ENCODE measurements around the gene BRD2. TPM values are rescaled to one million over a fixed set of nuclear protein-coding genes. Genes with fewer than 3 reads are reported as not detected.

BRD2 gene
- total RNA-seq, 1 donor from 2014 or later = 186 TPM

DNA sequence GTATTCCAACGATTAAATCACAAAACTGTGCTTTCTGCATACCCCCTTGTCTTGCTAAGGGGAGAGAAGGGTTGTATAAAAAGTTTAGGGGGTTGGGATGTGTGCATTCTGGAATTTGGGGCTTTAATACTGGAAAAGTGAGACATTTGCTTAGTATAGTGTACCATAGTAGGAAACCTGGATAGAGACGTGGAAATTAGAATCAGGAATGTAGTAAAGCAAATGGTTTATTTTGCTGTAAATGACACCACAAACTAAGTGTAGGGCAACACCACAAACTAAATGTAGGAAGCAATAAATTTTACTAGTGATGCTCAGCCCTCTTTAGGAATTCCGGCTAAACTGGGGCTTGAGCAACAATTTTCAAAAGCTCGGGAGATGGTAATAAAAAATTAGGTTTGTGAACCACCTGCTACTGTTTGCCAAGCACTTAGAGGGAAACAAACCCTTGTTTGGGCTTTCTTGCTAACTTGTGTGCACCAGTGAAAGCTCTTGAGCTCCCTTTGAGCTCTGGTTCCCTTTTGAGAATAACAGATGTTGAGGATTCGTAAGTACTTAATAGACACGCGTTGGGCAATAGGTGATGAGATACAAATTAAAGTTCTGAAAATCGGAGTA is 13.8 kb downstream of the BRD2 start:
- no peak overlapping the region for H3K4me3 Mint-ChIP-seq (ENCODE audit: unreplicated experiment)
- H3K9me3 Mint-ChIP-seq (ENCODE audit: unreplicated experiment) = no peaks in the 10 kb centered on the region
- H3K27me3 Mint-ChIP-seq (ENCODE audit: unreplicated experiment) = peaks cover 2% of the 10 kb centered on the region
- H3K36me3 Mint-ChIP-seq (ENCODE audit: low read depth, unreplicated experiment) = peaks cover 41% of the 10 kb centered on the region
- TF ChIP-seq, protein P1, sequence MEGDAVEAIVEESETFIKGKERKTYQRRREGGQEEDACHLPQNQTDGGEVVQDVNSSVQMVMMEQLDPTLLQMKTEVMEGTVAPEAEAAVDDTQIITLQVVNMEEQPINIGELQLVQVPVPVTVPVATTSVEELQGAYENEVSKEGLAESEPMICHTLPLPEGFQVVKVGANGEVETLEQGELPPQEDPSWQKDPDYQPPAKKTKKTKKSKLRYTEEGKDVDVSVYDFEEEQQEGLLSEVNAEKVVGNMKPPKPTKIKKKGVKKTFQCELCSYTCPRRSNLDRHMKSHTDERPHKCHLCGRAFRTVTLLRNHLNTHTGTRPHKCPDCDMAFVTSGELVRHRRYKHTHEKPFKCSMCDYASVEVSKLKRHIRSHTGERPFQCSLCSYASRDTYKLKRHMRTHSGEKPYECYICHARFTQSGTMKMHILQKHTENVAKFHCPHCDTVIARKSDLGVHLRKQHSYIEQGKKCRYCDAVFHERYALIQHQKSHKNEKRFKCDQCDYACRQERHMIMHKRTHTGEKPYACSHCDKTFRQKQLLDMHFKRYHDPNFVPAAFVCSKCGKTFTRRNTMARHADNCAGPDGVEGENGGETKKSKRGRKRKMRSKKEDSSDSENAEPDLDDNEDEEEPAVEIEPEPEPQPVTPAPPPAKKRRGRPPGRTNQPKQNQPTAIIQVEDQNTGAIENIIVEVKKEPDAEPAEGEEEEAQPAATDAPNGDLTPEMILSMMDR (IDR thresholded peaks at IDR 0.05; ENCODE audit: unreplicated experiment) = no peak
- no peak for DNase-seq (ENCODE audit: low spot score)
- peaks cover 11% of the 10 kb centered on the region for H3K4me1 Mint-ChIP-seq (ENCODE audit: unreplicated experiment)
- no peak overlapping the region for H3K27ac Mint-ChIP-seq (ENCODE audit: unreplicated experiment)

DNA sequence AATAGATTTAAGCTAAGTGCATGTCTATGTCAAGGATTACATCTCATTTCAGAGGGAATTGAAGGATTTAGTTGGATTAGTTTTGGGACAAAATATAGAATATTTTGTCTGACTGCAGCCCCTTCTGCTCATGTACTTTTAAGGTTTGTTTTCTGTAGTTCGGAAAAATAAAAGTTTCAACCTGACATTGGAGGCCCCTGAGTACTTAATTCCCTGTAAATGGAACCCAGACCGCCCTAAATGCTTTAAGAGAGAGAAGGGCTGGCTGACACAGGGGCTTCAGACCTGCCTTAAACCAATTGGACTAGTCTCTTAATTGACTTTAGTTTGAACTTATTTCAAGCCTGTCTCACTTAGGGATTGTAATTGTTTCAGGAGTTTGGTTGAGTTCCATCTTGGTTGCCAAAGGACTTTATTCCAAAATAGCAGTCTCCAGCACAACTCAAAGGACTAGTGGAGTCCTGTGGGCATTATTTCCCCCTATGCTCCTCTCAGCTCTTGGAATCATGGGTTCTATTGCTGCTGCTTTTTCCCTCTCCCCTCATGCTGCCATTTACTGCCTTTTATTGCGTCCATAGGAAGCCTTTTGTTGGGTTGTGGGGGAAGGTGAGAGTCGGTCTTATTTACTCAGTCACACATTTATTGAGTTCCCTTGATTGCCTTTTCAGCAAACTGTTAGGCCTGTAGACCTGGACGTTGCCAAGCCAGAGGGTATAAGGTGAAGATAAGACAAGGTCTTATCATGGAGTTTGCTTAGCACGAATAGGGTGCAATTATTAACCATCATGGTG is 14.5 kb downstream of the BRD2 start:
- H3K4me3 Mint-ChIP-seq (ENCODE audit: unreplicated experiment) = no peak overlapping the region
- H3K4me1 Mint-ChIP-seq (ENCODE audit: unreplicated experiment) = peaks cover 6% of the 10 kb centered on the region
- H3K36me3 Mint-ChIP-seq (ENCODE audit: low read depth, unreplicated experiment) = peaks cover 34% of the 10 kb centered on the region
- no peaks in the 10 kb centered on the region for H3K9me3 Mint-ChIP-seq (ENCODE audit: unreplicated experiment)
- H3K27me3 Mint-ChIP-seq (ENCODE audit: unreplicated experiment) = peaks cover 2% of the 10 kb centered on the region
- no peak overlapping the region for H3K27ac Mint-ChIP-seq (ENCODE audit: unreplicated experiment)
- TF ChIP-seq, protein P1 (IDR thresholded peaks at IDR 0.05; ENCODE audit: unreplicated experiment) = no peak
- no peak for DNase-seq (ENCODE audit: low spot score)

- peaks cover 28% of the 10 kb centered on the region for H3K36me3 Mint-ChIP-seq (ENCODE audit: low read depth, unreplicated experiment)
- DNase-seq (ENCODE audit: low spot score) = no peak
- peaks cover 6% of the 10 kb centered on the region for H3K4me1 Mint-ChIP-seq (ENCODE audit: unreplicated experiment)
- H3K4me3 Mint-ChIP-seq (ENCODE audit: unreplicated experiment) = no peak overlapping the region
- TF ChIP-seq, protein P1 (IDR thresholded peaks at IDR 0.05; ENCODE audit: unreplicated experiment) = no peak
- H3K27ac Mint-ChIP-seq (ENCODE audit: unreplicated experiment) = peak overlapping the region; percentile 43
- no peaks in the 10 kb centered on the region for H3K9me3 Mint-ChIP-seq (ENCODE audit: unreplicated experiment)
- peaks cover 2% of the 10 kb centered on the region for H3K27me3 Mint-ChIP-seq (ENCODE audit: unreplicated experiment)
These were observed 15.1 kb downstream of the BRD2 start for GRCh38 chr6:32983493-32983848.

- no peak overlapping the region for H3K4me3 Mint-ChIP-seq (ENCODE audit: unreplicated experiment)
- TF ChIP-seq, protein P1 (IDR thresholded peaks at IDR 0.05; ENCODE audit: unreplicated experiment) = no peak
- H3K27ac Mint-ChIP-seq (ENCODE audit: unreplicated experiment) = peak overlapping the region; percentile 43
- no peak for DNase-seq (ENCODE audit: low spot score)
- H3K9me3 Mint-ChIP-seq (ENCODE audit: unreplicated experiment) = no peaks in the 10 kb centered on the region
- H3K36me3 Mint-ChIP-seq (ENCODE audit: low read depth, unreplicated experiment) = peaks cover 22% of the 10 kb centered on the region
- peaks cover 6% of the 10 kb centered on the region for H3K4me1 Mint-ChIP-seq (ENCODE audit: unreplicated experiment)
- peaks cover 2% of the 10 kb centered on the region for H3K27me3 Mint-ChIP-seq (ENCODE audit: unreplicated experiment)
These were observed 15.7 kb downstream of the BRD2 start for GRCh38 chr6:32983964-32984621.

Measured in endothelial cell (in vitro differentiated cells).